Astrocyte of the spinal cord (primary cell): ENCODE results near the gene TNNI2.

ENCODE experiments used
- DNase-seq: peaks from one replicate; pipeline ENCODE4 v3.0.0; 2011; ENCODE audit warnings: low read depth, low spot score
- H3K4me3 ChIP-seq: 2 replicates; pipeline ENCODE4 v1.5.1; 2011; ENCODE audit warnings: low read depth, mild to moderate bottlenecking, low read length, moderate library complexity
- in situ Hi-C: cut with HindIII; loops from 2 replicates; pipeline ENCODE4 v1.10.0; 2017; ENCODE audit warnings: low sequenced_read_pairs
- TF ChIP-seq, protein P1 (sequence below): IDR thresholded peaks from 2 replicates; pipeline ENCODE4 v1.5.1; 2012; ENCODE audit warnings: low read depth, mild to moderate bottlenecking, low read length, inconsistent platforms

TNNI2 gene

DNA sequence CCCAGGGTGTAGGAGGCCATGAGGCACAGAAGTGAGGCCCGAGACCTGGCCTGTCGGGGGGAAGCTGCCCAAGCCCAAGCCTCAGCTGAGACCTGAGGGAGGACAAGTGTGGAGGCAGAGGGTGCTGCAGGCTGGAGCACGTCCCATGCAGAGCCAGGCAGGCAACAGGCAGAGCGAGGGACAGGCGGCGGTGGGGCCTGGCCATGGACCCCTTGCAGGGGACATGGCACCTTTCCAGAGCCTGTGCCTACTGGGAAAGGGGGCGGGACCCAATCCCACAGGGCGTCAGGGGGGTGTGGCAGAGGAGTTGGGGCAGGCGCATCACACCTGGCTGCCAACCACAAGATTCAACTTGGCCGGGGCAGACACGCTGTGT lies 4.3 kb downstream of the TNNI2 start:
- no peak overlapping the region for H3K4me3 ChIP-seq
- TF ChIP-seq, protein P1, sequence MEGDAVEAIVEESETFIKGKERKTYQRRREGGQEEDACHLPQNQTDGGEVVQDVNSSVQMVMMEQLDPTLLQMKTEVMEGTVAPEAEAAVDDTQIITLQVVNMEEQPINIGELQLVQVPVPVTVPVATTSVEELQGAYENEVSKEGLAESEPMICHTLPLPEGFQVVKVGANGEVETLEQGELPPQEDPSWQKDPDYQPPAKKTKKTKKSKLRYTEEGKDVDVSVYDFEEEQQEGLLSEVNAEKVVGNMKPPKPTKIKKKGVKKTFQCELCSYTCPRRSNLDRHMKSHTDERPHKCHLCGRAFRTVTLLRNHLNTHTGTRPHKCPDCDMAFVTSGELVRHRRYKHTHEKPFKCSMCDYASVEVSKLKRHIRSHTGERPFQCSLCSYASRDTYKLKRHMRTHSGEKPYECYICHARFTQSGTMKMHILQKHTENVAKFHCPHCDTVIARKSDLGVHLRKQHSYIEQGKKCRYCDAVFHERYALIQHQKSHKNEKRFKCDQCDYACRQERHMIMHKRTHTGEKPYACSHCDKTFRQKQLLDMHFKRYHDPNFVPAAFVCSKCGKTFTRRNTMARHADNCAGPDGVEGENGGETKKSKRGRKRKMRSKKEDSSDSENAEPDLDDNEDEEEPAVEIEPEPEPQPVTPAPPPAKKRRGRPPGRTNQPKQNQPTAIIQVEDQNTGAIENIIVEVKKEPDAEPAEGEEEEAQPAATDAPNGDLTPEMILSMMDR: no peak
- DNase-seq: no peak
- in situ Hi-C loops: no loop called here

DNA sequence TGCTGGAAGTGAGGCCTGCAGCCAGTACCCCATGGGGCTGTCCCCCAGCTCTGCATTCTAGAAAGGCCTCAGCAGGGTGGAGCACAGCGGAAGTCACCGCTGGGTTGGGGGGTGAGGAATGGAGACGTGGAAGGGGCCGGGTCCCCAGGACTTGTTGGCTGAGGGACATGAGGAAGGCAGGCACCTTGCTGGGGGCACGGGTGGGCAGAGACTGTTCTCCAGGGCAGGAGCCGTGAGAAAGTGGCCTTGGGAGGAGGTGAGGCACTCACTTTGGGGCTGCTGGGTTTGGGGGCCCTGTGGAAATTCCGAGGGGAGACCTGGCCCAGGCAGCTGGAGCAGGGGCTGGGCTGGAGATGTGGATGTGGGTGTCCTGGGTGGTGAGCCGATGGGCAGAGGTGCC lies 5.0 kb downstream of the TNNI2 start:
- no peak overlapping the region for H3K4me3 ChIP-seq
- TF ChIP-seq, protein P1: no peak
- no peak for DNase-seq
- in situ Hi-C loops: no loop called here

DNA sequence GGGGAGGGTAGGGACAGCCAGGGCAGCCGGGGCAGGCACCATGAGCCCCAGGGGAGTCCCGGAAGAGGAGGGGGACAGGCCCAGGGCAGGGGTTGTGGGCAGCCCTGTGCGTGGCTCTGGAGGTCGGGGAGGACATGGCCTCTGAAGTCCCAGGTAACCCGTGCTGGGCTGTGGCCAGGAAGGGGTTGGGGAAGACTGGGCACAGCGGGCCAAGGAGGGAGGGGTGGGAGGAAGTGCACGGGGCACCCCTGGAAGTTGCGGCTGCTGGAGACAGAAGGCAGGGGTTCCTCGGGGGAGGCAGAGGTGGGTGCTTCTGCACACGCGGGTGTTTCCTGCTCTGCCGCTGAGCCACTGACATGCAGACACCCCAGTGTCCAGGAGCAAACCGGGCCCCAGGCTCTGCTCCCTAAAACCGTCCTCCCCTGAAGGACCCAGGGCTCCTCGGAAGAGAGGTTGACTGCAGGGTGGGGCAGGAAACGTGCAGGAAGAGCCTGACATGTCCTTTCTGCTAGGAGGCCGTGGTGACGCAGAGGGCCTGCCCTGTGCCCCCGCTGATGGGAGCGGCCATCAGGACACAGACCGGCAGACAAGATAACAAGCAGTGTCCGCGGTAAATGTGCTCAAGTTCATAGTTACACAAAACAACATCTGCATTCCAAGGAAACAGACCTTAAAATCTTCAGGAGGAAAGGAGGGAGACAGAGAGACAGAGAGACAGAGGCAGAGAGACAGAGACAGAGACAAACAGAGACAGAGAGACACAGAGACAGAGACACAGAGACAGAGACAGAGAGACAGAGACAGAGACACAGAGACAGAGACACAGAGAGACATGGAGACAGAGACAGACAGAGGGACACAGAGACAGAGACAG lies 5.7 kb downstream of the TNNI2 start:
- TF ChIP-seq, protein P1: no peak
- H3K4me3 ChIP-seq: no peak overlapping the region
- peak; percentile 6 for DNase-seq
- in situ Hi-C loops: no loop called here

DNA sequence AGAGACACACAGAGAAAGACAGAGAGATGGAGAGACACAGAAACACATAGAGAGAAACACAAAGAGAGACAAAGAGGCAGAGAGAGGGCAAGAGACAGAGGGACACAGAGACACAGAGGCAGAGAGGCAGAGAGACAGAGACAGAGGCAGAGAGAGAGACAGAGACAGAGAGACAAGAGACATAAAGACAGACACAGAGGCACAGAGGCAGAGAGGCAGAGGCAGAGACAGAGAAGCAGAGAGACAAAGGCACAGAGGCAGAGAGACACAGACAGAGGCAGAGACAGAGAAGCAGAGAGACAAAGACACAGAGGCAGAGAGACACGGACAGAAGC lies 6.3 kb downstream of the TNNI2 start:
- TF ChIP-seq, protein P1: no peak
- no peak overlapping the region for H3K4me3 ChIP-seq

DNA sequence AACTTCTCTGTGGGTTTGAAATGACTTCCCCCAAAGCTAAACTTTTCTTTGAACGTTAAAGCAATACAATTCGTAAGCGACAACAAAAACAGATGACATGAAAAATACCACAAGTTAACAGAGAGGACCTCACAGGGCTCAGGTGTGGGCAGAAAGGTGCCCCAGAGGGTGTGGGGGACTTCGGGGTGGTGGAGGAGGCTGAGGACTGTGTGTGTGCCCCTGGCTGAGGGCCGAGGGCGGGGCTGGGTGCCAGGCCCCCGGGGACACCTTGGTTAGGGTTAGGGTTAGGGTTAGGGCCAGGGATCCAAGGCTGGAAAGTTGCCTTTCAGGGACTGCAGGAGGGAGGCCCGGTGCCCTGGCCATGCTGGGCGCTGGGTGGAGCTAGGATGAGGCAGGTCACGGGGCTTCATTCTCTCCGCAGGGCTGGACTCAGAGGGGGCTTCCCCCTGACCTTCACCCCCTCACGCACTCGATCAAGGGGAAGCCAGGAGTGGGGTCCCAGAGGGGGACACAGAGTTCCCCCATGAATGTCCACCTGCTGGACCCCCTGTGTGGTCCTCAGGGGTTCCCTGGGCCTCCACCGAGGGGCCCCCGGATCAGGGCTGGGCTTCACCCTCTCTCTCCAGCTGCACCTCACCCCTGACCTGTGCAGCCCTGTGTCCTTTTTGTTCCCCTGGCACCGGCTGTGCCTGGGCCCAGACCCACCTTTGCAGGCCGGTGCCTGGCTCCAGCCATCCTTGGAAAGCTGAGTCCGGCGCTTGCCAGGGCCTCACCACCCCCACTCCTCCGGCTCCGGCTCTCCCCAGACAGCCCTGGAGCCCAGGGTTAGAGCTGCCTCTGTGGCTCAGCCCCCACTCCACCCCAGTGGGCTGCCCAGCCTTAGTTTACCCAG lies 7.0 kb downstream of the TNNI2 start:
- TF ChIP-seq, protein P1: no peak
- in situ Hi-C loops: no loop called here
- no peak overlapping the region for H3K4me3 ChIP-seq
- no peak for DNase-seq

More for the DNA sequence above, 6.3 kb downstream of the TNNI2 start:
- in situ Hi-C loops: no loop called here
- no peak for DNase-seq

DNA sequence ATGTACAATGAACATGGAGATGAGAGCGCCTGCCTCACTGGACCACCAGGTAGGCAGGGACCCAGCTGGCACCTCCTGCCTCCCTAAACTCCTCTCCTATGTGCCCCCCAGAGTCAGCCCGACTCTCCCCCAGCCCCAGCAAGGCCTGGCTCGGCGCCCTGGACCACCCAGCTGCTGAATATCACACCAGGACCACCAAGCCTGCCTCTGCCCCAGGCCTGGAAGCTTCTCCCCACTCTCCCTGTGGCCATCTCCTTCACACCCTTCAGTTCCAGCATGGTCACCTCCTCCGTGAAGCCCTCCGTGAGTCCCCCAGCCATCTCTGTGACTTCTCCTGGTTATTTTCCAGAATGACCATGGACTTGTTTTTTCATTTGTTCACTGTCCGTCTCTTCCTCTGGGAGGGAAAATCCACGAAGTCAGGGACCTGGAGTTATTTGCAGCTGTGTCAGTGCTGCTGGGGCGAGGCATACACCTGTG lies 7.7 kb downstream of the TNNI2 start:
- TF ChIP-seq, protein P1: no peak
- in situ Hi-C loops: no loop called here
- H3K4me3 ChIP-seq: no peak overlapping the region

More for the DNA sequence above, 7.7 kb downstream of the TNNI2 start:
- no peak for DNase-seq
